Endothelial cell of umbilical vein (primary cell): ENCODE measurements around the gene NBEAL2. TPM values are rescaled to one million over a fixed set of nuclear protein-coding genes. Genes with fewer than 3 reads are reported as not detected.

Experiments
- BruUV-seq: library from RNA; stranded (reverse); fragments of 400-500 nt; replicated peaks from 2 replicates; lab custom pipeline; 2021; lab: Mats Ljungman, UMichigan
- CTCF ChIA-PET: fragments of 300-600, 350-600 bp; sonication (Branson Sonifier 250); formaldehyde crosslinking; loops from one replicate; lab custom pipeline; 2021; ENCODE audit warnings: antibody characterized with exemption, inconsistent platforms; lab: Charles Lee
- POLR2A ChIA-PET: fragments of 300-600, 350-600 bp; sonication (Branson Sonifier 250); formaldehyde crosslinking; loops from one replicate; lab custom pipeline; 2021; ENCODE audit warnings: antibody characterized with exemption, inconsistent platforms; lab: Charles Lee
- DNase-seq: peaks from one replicate; pipeline ENCODE4 v3.0.0-alpha.2; 2011; ENCODE audit warnings: low read depth, low spot score
- FAIRE-seq: peaks from 2 replicates; lab custom pipeline; 2011; peaks lifted over from hg19 to GRCh38; lab: Jason Lieb, UNC
- H2AFZ ChIP-seq: 2 replicates; pipeline ENCODE4 v1.6.0; 2012; ENCODE audit warnings: low read depth, low read length, control low read depth, inconsistent platforms
- H3K27ac ChIP-seq: 2 replicates; pipeline ENCODE4 v1.5.1; 2011; ENCODE audit warnings: low read depth, mild to moderate bottlenecking, control low read depth, low read length, moderate library complexity; ENCODE audit not compliant: insufficient read depth
- H3K27me3 ChIP-seq, 2 experiments: 2 replicates each; pipeline versions ENCODE4 v1.6.0 to v1.6.1; 2011; ENCODE audit warnings: low read length in 2 of 2, mixed read lengths in 1 of 2; ENCODE audit not compliant: control insufficient read depth in 2 of 2, insufficient read depth in 2 of 2
- H3K36me3 ChIP-seq, 2 experiments: 2 replicates in 1 of 2; 3 replicates in 1 of 2; pipeline ENCODE4 v1.5.1; 2011; ENCODE audit warnings: low read length in 2 of 2, mild to moderate bottlenecking in 1 of 2, moderate library complexity in 1 of 2; ENCODE audit not compliant: control insufficient read depth in 2 of 2, insufficient read depth in 2 of 2; ENCODE audit errors: extremely low read depth in 1 of 2
- H3K4me1 ChIP-seq: 3 replicates; pipeline ENCODE4 v1.5.1; 2011; ENCODE audit warnings: mild to moderate bottlenecking, low read length; ENCODE audit not compliant: control insufficient read depth, insufficient read depth; ENCODE audit errors: extremely low read depth
- H3K4me2 ChIP-seq: 2 replicates; pipeline ENCODE4 v1.6.1; 2011; ENCODE audit warnings: low read length, control low read depth, mixed read lengths; ENCODE audit not compliant: insufficient read depth
- H3K4me3 ChIP-seq, 3 experiments: fragments of 200-600 bp in 1 of 3; sonication (generic), shearing (Covaris generic) in 1 of 3; replicated peaks in 1 of 3; 2 replicates each; pipeline ENCODE4 v1.5.1; 2011 to 2016; ENCODE audit warnings: control low read depth in 3 of 3, low read length in 3 of 3, mild to moderate bottlenecking in 2 of 3, inconsistent platforms in 1 of 3, low read depth in 1 of 3, moderate library complexity in 1 of 3; ENCODE audit not compliant: insufficient read depth in 1 of 3
- H3K79me2 ChIP-seq: 2 replicates; pipeline ENCODE4 v1.6.0; 2012; ENCODE audit warnings: low read length, inconsistent platforms; ENCODE audit not compliant: control insufficient read depth, insufficient read depth
- H3K9ac ChIP-seq: replicated peaks from 2 replicates; pipeline ENCODE3; 2011; ENCODE audit warnings: low read length, control low read depth; ENCODE audit not compliant: insufficient read depth; ENCODE audit errors: extremely low read depth
- H3K9me1 ChIP-seq: replicated peaks from 3 replicates; pipeline ENCODE4 v1.6.0; 2011; ENCODE audit warnings: mild to moderate bottlenecking, low read length; ENCODE audit not compliant: control insufficient read depth, insufficient read depth; ENCODE audit errors: extremely low read depth
- H3K9me3 ChIP-seq: replicated peaks from 2 replicates; pipeline ENCODE4 v1.5.1; 2012; ENCODE audit warnings: low read length, inconsistent platforms; ENCODE audit not compliant: control insufficient read depth, insufficient read depth
- H4K20me1 ChIP-seq: replicated peaks from 2 replicates; pipeline ENCODE3; 2011; ENCODE audit warnings: mild to moderate bottlenecking, low read length; ENCODE audit not compliant: control insufficient read depth, insufficient read depth; ENCODE audit errors: extremely low read depth
- EZH2 ChIP-seq: IDR thresholded peaks from 2 replicates; pipeline ENCODE4 v1.6.1; 2012; ENCODE audit warnings: borderline replicate concordance, low read depth, mild to moderate bottlenecking, moderate library complexity, low read length, inconsistent platforms; ENCODE audit not compliant: severe bottlenecking
- FOS ChIP-seq: IDR thresholded peaks from 2 replicates; pipeline ENCODE4 v1.6.1; 2011; ENCODE audit warnings: mild to moderate bottlenecking, low read length, moderate library complexity, borderline replicate concordance; ENCODE audit not compliant: insufficient read depth
- GATA2 ChIP-seq: IDR thresholded peaks from 2 replicates; pipeline ENCODE4 v1.7.0; 2011; ENCODE audit warnings: low read depth, mild to moderate bottlenecking, moderate library complexity, mixed read lengths, low read length; ENCODE audit not compliant: insufficient read length, insufficient read depth
- JUN ChIP-seq: IDR thresholded peaks from 2 replicates; pipeline ENCODE4 v1.6.1; 2011; ENCODE audit warnings: borderline replicate concordance, low read depth; ENCODE audit not compliant: insufficient read length, insufficient read depth
- POLR2A ChIP-seq: IDR thresholded peaks from 2 replicates; pipeline ENCODE4 v1.6.1; 2012; ENCODE audit warnings: low read depth, mild to moderate bottlenecking, control low read depth, low read length
- POLR2AphosphoS5 ChIP-seq: IDR thresholded peaks from 2 replicates; pipeline ENCODE4 v1.6.1; 2012; ENCODE audit warnings: low read depth, mild to moderate bottlenecking, control low read depth, low read length, moderate library complexity; ENCODE audit not compliant: insufficient read depth
- dilution Hi-C: fragments of 300-500 bp; cut with MboI; formaldehyde crosslinking; loops from one replicate; pipeline ENCODE4 v1.15.0; 2019; ENCODE audit warnings: low sequenced_read_pairs; ENCODE audit not compliant: extremely low pct_ligation_motif_present
- intact Hi-C: fragments of 100-400 bp; cut with micrococcal nuclease; formaldehyde crosslinking; loops from one replicate; pipeline ENCODE4 v1.10.0; 2022
- polyA plus RNA-seq, 4 experiments: library from polyadenylated mRNA; depleted of rRNA in 3 of 4; stranded (reverse) in 3 of 4; unstranded in 1 of 4; fragments of >200 nt; gene quantifications; 2 replicates each; pipeline versions ENCODE4 v1.2.1 to v1.2.3, GENCODE V29; 2011 to 2012; ENCODE audit warnings: missing spikeins in 1 of 4
- total RNA-seq: library from RNA; stranded (reverse); gene quantifications from 2 replicates; pipeline ENCODE4 v1.2.3, GENCODE V29; 2021
- TF ChIP-seq, protein P1 (sequence below), 2 donors: IDR thresholded peaks; 1 replicate in 1 of 2; 2 replicates in 1 of 2; pipeline ENCODE4 v1.5.1; 2011; ENCODE audit warnings: low read length in 2 of 2, mild to moderate bottlenecking in 2 of 2, moderate library complexity in 2 of 2, control low read depth in 1 of 2, inconsistent platforms in 1 of 2, low read depth in 1 of 2; ENCODE audit not compliant: insufficient read depth in 1 of 2; ENCODE audit errors: extremely low read depth in 1 of 2
- TF ChIP-seq, protein P2 (sequence below): IDR thresholded peaks from 2 replicates; pipeline ENCODE4 v1.6.1; 2011; ENCODE audit not compliant: insufficient read depth, insufficient read length

The NBEAL2 gene
- total and polyA plus RNA-seq, 2 donors (not counting 3 experiments of a cell fraction or from before 2014, with no cell fraction given) = 48.0 to 84.7 TPM

GRCh38 chr3:46934072-46934471, 45.4 kb upstream of the NBEAL2 start:
- Histone ChIP-seq H3K27me3 (no peaks in the 10 kb centered on the region), H3K9me1 (no peaks in the 10 kb centered on the region), H3K36me3 (peaks cover 0 to 3% of the 10 kb centered on the region in 2 experiments), H3K4me3 (no peak overlapping the region), H3K79me2 (peaks cover 63% of the 10 kb centered on the region), H2AFZ (no peak overlapping the region), H3K4me1 (peaks cover 72% of the 10 kb centered on the region), H3K4me2 (no peak overlapping the region), H3K27ac (peak overlapping the region; percentile 87), H3K9me3 (no peaks in the 10 kb centered on the region), H4K20me1 (no peaks in the 10 kb centered on the region), H3K9ac (no peak overlapping the region)
- FAIRE-seq (no peak), DNase-seq (no peak)
- ChIA-PET CTCF (interaction anchor here (1.3 to 1.8 kb wide), 5 partner anchors 11 to 53 kb away, joined by 3 to 7 read pairs (median 4); no protein-coding TSS in a partner anchor), POLR2A (interaction anchor here (0.6 kb wide), 1 partner anchor 43 kb away, joined by 3 read pairs; no protein-coding TSS in a partner anchor)
- dilution Hi-C loops (no loop called here), intact Hi-C loops (no loop called here)
- no TSS peak for BruUV-seq
- TF ChIP-seq, protein P1, sequence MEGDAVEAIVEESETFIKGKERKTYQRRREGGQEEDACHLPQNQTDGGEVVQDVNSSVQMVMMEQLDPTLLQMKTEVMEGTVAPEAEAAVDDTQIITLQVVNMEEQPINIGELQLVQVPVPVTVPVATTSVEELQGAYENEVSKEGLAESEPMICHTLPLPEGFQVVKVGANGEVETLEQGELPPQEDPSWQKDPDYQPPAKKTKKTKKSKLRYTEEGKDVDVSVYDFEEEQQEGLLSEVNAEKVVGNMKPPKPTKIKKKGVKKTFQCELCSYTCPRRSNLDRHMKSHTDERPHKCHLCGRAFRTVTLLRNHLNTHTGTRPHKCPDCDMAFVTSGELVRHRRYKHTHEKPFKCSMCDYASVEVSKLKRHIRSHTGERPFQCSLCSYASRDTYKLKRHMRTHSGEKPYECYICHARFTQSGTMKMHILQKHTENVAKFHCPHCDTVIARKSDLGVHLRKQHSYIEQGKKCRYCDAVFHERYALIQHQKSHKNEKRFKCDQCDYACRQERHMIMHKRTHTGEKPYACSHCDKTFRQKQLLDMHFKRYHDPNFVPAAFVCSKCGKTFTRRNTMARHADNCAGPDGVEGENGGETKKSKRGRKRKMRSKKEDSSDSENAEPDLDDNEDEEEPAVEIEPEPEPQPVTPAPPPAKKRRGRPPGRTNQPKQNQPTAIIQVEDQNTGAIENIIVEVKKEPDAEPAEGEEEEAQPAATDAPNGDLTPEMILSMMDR (IDR thresholded peaks at IDR 0.05; ENCODE audit: extremely low read depth in 1 of 2, insufficient read depth in 1 of 2, low read depth in 1 of 2, low read length in 2 of 2) = no peak
- TF ChIP-seq POLR2AphosphoS5 = no peak
- TF ChIP-seq POLR2A = no peak

DNA sequence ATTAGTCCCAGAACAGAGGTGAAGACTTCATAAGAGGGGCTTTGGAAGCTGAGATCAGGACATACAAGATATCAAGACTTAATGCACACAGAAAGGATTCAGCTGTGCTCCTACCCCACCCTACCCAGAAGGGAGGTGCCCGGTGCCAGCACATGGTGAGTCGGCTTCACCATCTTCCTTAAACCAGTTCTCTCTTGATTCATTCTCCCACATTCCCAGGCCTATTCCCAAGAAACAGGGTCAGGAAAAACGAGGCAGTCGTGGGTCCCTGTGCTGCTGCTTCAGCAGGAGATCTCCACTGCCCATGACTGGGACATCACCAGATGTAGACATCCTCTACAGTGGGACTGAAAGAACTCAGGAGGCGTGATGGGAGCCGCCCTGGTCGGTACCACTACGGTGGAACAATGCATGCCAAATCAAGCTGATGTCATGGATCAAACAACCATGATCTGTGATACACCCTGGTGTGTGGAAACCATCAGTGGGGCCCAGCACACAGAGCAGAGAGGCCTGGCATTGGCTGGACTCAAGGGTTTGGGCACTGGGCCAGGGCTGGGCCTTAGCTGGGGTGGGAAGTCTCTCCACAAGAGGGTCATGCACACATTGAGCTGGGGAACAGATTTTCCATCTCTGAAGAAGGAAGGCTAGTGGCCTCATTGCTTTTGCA, 44.8 kb upstream of the NBEAL2 start:
- Histone ChIP-seq H3K4me3 (no peak overlapping the region), H3K27ac (peak overlapping the region; percentile 87), H2AFZ (no peak overlapping the region), H3K27me3 (no peaks in the 10 kb centered on the region), H3K36me3 (peaks cover 0 to 6% of the 10 kb centered on the region in 2 experiments), H3K9ac (peak overlapping the region; percentile 25), H3K9me1 (no peaks in the 10 kb centered on the region), H4K20me1 (no peaks in the 10 kb centered on the region), H3K4me1 (peaks cover 67% of the 10 kb centered on the region), H3K4me2 (peak overlapping the region; percentile 26), H3K9me3 (no peaks in the 10 kb centered on the region), H3K79me2 (peaks cover 61% of the 10 kb centered on the region)
- no TSS peak for BruUV-seq
- peak; percentile 32 for DNase-seq
- dilution Hi-C loops (no loop called here), intact Hi-C loops (loop anchor here (1.0 kb wide), 2 partner anchors 26 to 42 kb away; partner anchors contain the start of gene CCDC12)
- ChIA-PET CTCF (interaction anchor here (1.0 to 2.5 kb wide), 17 partner anchors 10 to 67 kb away, joined by 3 to 37 read pairs (median 6); partner anchors contain the start of genes CCDC12 and NBEAL2), POLR2A (interaction anchor here (0.6 to 1.6 kb wide), 3 partner anchors 10 to 42 kb away, joined by 3 to 11 read pairs (median 9); partner anchors contain the start of gene CCDC12)
- TF ChIP-seq POLR2A = no peak
- no peak for TF ChIP-seq GATA2
- TF ChIP-seq, protein P1 (IDR thresholded peaks at IDR 0.05; ENCODE audit: extremely low read depth in 1 of 2, insufficient read depth in 1 of 2, low read depth in 1 of 2, low read length in 2 of 2) = no peak
- TF ChIP-seq, protein P2, sequence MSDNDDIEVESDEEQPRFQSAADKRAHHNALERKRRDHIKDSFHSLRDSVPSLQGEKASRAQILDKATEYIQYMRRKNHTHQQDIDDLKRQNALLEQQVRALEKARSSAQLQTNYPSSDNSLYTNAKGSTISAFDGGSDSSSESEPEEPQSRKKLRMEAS = no peak
- TF ChIP-seq POLR2AphosphoS5 = no peak
- no peak for TF ChIP-seq EZH2
- no peak for TF ChIP-seq JUN
- TF ChIP-seq FOS = no peak
- FAIRE-seq = peak; percentile 69
